B cell (primary cell): Measurements from ENCODE around the gene CELF6. TPM values are rescaled to one million over a fixed set of nuclear protein-coding genes. Genes with fewer than 3 reads are reported as not detected.

Source experiments
- ATAC-seq: fragments of 200-7000 bp; cut with Tn5 transposase; one replicate; pipeline ENCODE4 v1.10.0; 2021; ENCODE audit warnings: low read depth, mild to moderate bottlenecking, moderate number of reproducible peaks, moderate library complexity
- CTCF ChIA-PET: fragments of 350-600 bp; sonication (Branson Sonifier 250); formaldehyde crosslinking; loops from one replicate; lab custom pipeline; 2021; ENCODE audit warnings: antibody characterized with exemption, inconsistent platforms; lab: Charles Lee
- POLR2A ChIA-PET: fragments of 350-600 bp; sonication (Branson Sonifier 250); formaldehyde crosslinking; loops from one replicate; lab custom pipeline; 2021; ENCODE audit warnings: antibody characterized with exemption; lab: Charles Lee
- DNase-seq: peaks from one replicate; pipeline ENCODE4 v3.0.0; 2013
- H2AFZ ChIP-seq: 2 replicates; pipeline ENCODE4 v1.6.1; 2012; ENCODE audit warnings: mild to moderate bottlenecking, low read depth, low read length; ENCODE audit not compliant: insufficient read depth, poor library complexity, severe bottlenecking
- H3K27ac ChIP-seq, 2 donors: 1 replicate in 1 of 2; 2 replicates in 1 of 2; pipeline ENCODE4 v1.5.1; 2012 to 2013; ENCODE audit warnings: low read length in 2 of 2, mild to moderate bottlenecking in 2 of 2, moderate library complexity in 1 of 2
- H3K27me3 ChIP-seq, 4 experiments: fragments of 200-600 bp in 1 of 4; sonication (generic) in 1 of 4; replicated peaks in 1 of 4; 1 replicate in 2 of 4; 2 replicates in 2 of 4; pipeline versions ENCODE4 v1.6.1 to v1.7.0; 2013 to 2016; ENCODE audit warnings: low read length in 3 of 4, mild to moderate bottlenecking in 2 of 4, mixed read lengths in 1 of 4, moderate library complexity in 1 of 4; ENCODE audit not compliant: insufficient read depth in 4 of 4, control insufficient read depth in 3 of 4; ENCODE audit errors: control extremely low read depth in 1 of 4
- H3K36me3 ChIP-seq, 2 experiments: replicated peaks in 1 of 2; 1 replicate in 1 of 2; 2 replicates in 1 of 2; pipeline versions ENCODE4 v1.6.1 to v1.7.1; 2013; ENCODE audit warnings: low read length in 1 of 2; ENCODE audit not compliant: insufficient read depth in 2 of 2, control insufficient read depth in 1 of 2; ENCODE audit errors: control extremely low read depth in 1 of 2, extremely low read depth in 1 of 2
- H3K4me1 ChIP-seq, 2 donors: fragments of 200-600 bp in 1 of 2; sonication (generic) in 1 of 2; 1 replicate in 1 of 2; 2 replicates in 1 of 2; pipeline versions ENCODE4 v1.5.1 to v1.6.1; 2013 to 2017; ENCODE audit warnings: low read length in 2 of 2; ENCODE audit not compliant: control insufficient read depth in 2 of 2, insufficient read depth in 2 of 2
- H3K4me2 ChIP-seq: replicated peaks from 2 replicates; pipeline ENCODE3; 2012; ENCODE audit warnings: mild to moderate bottlenecking, low read depth, low read length; ENCODE audit not compliant: poor library complexity, severe bottlenecking
- H3K4me3 ChIP-seq, 5 experiments: fragments of 200-600 bp in 1 of 5; sonication (generic) in 1 of 5; 1 replicate in 3 of 5; 2 replicates in 2 of 5; pipeline versions ENCODE4 v1.5.1 to v1.7.0; 2011 to 2016; ENCODE audit warnings: low read length in 4 of 5, mild to moderate bottlenecking in 4 of 5, low read depth in 2 of 5, control low read depth in 1 of 5, moderate library complexity in 1 of 5; ENCODE audit not compliant: insufficient read depth in 1 of 5; ENCODE audit errors: control extremely low read depth in 1 of 5, extremely low read depth in 1 of 5
- H3K79me2 ChIP-seq: fragments of 200-600 bp; sonication (generic); one replicate; pipeline ENCODE4 v1.6.0; 2016; ENCODE audit warnings: low read length; ENCODE audit not compliant: control insufficient read depth, insufficient read depth
- H3K9ac ChIP-seq: fragments of 200-600 bp; sonication (generic); 2 replicates; pipeline ENCODE4 v1.6.1; 2017; ENCODE audit warnings: mild to moderate bottlenecking, low read length, moderate library complexity
- H3K9me3 ChIP-seq, 3 donors: one replicate each; pipeline versions ENCODE4 v1.6.1 to v1.7.1; 2013; ENCODE audit warnings: low read length in 2 of 3; ENCODE audit not compliant: control insufficient read depth in 2 of 3, insufficient read depth in 1 of 3; ENCODE audit errors: control extremely low read depth in 1 of 3
- H4K20me1 ChIP-seq: 2 replicates; pipeline ENCODE4 v1.6.0; 2012; ENCODE audit warnings: mild to moderate bottlenecking, low read length; ENCODE audit not compliant: insufficient read depth, control insufficient read depth, poor library complexity, severe bottlenecking
- H3K27ac Mint-ChIP-seq: one replicate; pipeline ENCODE4 v1.8.0; 2021; ENCODE audit warnings: mixed read lengths
- H3K27me3 Mint-ChIP-seq: one replicate; pipeline ENCODE4 v1.8.0; 2021; ENCODE audit warnings: mixed read lengths
- H3K4me1 Mint-ChIP-seq: one replicate; pipeline ENCODE4 v1.8.0; 2021; ENCODE audit warnings: mixed read lengths
- H3K4me3 Mint-ChIP-seq: one replicate; pipeline ENCODE4 v1.8.0; 2021; ENCODE audit warnings: mixed read lengths
- H3K9me3 Mint-ChIP-seq: one replicate; pipeline ENCODE4 v1.8.0; 2022; ENCODE audit warnings: mixed read lengths; ENCODE audit not compliant: insufficient read depth
- EZH2 ChIP-seq: IDR thresholded peaks from 2 replicates; pipeline ENCODE4 v1.6.1; 2012; ENCODE audit warnings: borderline replicate concordance, low read depth, mild to moderate bottlenecking, moderate library complexity, low read length; ENCODE audit not compliant: insufficient read depth, poor library complexity, severe bottlenecking
- WGBS: methylation state at CpG from one replicate; pipeline ENCODE4 v1.1.5; 2013; ENCODE audit warnings: missing lambda C conversion rate; ENCODE audit not compliant: insufficient coverage; 5-methylcytosine and 5-hydroxymethylcytosine counted together
- intact Hi-C: fragments of 100-400 bp; cut with micrococcal nuclease; formaldehyde crosslinking; loops from one replicate; pipeline ENCODE4 v1.10.0; 2022
- polyA plus RNA-seq: library from polyadenylated mRNA; depleted of rRNA; stranded (reverse); fragments of >200 nt; gene quantifications from 2 replicates; pipeline ENCODE4 v1.2.3, GENCODE V29; 2012
- total RNA-seq, 2 donors: library from RNA; stranded (reverse); fragments of 120-200 nt in 1 of 2; gene quantifications; 1 replicate in 1 of 2; 2 replicates in 1 of 2; pipeline versions ENCODE4 v1.2.3 to v1.2.4, GENCODE V29; 2013 to 2022
- TF ChIP-seq, protein P1 (sequence below): fragments of 200-600 bp; IDR thresholded peaks from one replicate; pipeline ENCODE4 v1.8.0; 2022; ENCODE audit warnings: antibody characterized with exemption, mild to moderate bottlenecking

The CELF6 gene
- total and polyA plus RNA-seq, 2 donors (not counting 1 experiment from before 2014, with no cell fraction given): 5.3 to 8.5 TPM

DNA sequence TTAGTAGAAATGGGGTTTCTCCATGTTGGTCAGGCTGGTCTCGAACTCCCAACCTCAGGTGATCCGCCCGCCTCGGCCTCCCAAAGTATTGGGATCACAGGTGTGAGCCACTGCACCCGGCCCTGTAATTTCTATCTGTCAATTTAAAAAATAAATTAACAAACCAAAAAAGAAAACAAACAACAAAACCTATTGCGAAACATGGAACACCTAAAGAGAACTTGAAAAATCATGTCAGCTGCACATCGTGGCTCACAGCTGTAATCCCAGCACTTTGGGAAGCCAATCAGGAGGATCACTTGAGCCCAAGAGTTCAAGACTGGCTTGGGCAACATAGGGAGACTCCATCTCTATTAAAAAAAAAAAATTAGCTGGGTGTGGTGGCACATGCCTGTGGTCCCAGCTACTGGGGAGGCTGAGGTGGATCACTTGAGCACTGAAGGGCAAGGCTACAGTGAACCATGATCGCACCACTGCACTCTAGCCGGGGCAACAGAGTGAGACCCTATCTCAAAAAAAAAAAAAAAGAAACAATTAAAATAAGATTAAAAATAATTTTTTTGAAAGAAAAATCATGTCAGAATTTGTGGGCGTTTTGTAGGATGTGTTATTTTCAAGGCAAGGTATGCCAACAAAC, 67.2 kb downstream of the CELF6 start:
- WGBS: 94% methylated on average over 6 of the region's 10 CpGs
- Mint-ChIP-seq H3K4me1 (no peaks in the 10 kb centered on the region), H3K27me3 (no peaks in the 10 kb centered on the region), H3K27ac (no peak overlapping the region), H3K4me3 (no peak overlapping the region), H3K9me3 (no peaks in the 10 kb centered on the region)
- H3K9me3 ChIP-seq: no peaks in the 10 kb centered on the region
- H3K9ac ChIP-seq: no peak overlapping the region
- no peak overlapping the region for H3K4me3 ChIP-seq
- no peak overlapping the region for H3K27ac ChIP-seq
- ChIA-PET CTCF (no interaction called here), POLR2A (no interaction called here)
- no peaks in the 10 kb centered on the region for H3K27me3 ChIP-seq
- no peaks in the 10 kb centered on the region for H4K20me1 ChIP-seq
- DNase-seq: no peak
- H3K4me1 ChIP-seq: no peaks in the 10 kb centered on the region
- no peak overlapping the region for H2AFZ ChIP-seq
- no peak for ATAC-seq
- H3K36me3 ChIP-seq: peaks cover 13 to 80% of the 10 kb centered on the region in 2 experiments
- TF ChIP-seq EZH2: no peak
- TF ChIP-seq, protein P1, sequence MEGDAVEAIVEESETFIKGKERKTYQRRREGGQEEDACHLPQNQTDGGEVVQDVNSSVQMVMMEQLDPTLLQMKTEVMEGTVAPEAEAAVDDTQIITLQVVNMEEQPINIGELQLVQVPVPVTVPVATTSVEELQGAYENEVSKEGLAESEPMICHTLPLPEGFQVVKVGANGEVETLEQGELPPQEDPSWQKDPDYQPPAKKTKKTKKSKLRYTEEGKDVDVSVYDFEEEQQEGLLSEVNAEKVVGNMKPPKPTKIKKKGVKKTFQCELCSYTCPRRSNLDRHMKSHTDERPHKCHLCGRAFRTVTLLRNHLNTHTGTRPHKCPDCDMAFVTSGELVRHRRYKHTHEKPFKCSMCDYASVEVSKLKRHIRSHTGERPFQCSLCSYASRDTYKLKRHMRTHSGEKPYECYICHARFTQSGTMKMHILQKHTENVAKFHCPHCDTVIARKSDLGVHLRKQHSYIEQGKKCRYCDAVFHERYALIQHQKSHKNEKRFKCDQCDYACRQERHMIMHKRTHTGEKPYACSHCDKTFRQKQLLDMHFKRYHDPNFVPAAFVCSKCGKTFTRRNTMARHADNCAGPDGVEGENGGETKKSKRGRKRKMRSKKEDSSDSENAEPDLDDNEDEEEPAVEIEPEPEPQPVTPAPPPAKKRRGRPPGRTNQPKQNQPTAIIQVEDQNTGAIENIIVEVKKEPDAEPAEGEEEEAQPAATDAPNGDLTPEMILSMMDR: no peak
- no peaks in the 10 kb centered on the region for H3K79me2 ChIP-seq
- intact Hi-C loops: no loop called here
- no peak overlapping the region for H3K4me2 ChIP-seq

DNA sequence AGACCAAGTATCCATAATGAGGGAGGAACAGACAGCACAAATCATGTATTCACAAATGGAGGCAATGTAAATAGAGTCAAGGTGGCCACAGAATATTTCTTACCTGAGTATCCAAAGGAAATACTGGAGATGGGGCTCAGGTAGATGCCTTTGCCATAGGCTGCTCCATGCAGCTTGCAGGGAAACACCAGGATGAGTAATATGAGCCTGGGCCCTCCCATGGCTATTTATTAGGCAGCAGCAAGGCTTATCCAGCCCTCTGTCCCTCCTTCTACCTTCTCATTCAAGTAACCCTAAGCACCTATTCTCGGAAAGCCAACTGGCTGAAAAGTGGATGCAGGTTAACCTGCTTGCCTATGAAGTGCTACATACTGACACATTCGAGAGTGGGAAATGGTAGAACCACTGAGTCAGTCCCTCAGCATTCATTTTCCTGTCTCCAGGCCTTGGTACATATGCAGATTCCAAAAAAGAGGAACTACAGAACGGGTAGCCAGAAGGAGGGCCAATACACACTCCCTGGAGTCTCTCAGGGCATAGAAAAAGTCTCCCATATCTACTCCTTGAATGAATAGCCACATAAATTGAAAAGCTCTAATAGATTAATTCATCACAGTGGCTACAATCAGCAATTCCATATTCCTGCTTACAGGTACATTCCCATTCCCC, 70.7 kb downstream of the CELF6 start:
- Mint-ChIP-seq H3K4me1 (no peaks in the 10 kb centered on the region), H3K9me3 (no peaks in the 10 kb centered on the region), H3K27me3 (no peaks in the 10 kb centered on the region), H3K27ac (no peak overlapping the region), H3K4me3 (no peak overlapping the region)
- ATAC-seq (no peak), DNase-seq (no peak)
- no peak overlapping the region for H3K9ac ChIP-seq
- H3K36me3 ChIP-seq: peaks cover 9 to 52% of the 10 kb centered on the region in 2 experiments
- H4K20me1 ChIP-seq: no peaks in the 10 kb centered on the region
- no peak overlapping the region for H3K27ac ChIP-seq
- ChIA-PET POLR2A (interaction anchor here (0.6 kb wide), 1 partner anchor 1778 kb away, joined by 8 read pairs; no protein-coding TSS in a partner anchor), CTCF (no interaction called here)
- H3K79me2 ChIP-seq: no peaks in the 10 kb centered on the region
- H3K4me2 ChIP-seq: no peak overlapping the region
- WGBS: 69% methylated on average over 2 of the region's 3 CpGs
- no peaks in the 10 kb centered on the region for H3K9me3 ChIP-seq
- intact Hi-C loops: no loop called here
- H3K4me1 ChIP-seq: no peaks in the 10 kb centered on the region
- H3K27me3 ChIP-seq: no peaks in the 10 kb centered on the region
- no peak overlapping the region for H2AFZ ChIP-seq
- TF ChIP-seq, protein P1: no peak
- TF ChIP-seq EZH2: no peak
- no peak overlapping the region for H3K4me3 ChIP-seq
